H1 (cell line): ENCODE measurements around the gene IQCM.

Experiments used
- CHD1 ChIP-seq: IDR thresholded peaks from 2 replicates; pipeline ENCODE4 v1.6.1; 2012; ENCODE audit warnings: low read depth, low read length, improper control_type of control experiment
- CTCF ChIP-seq, 3 experiments: IDR thresholded peaks; 1 replicate in 2 of 3; 2 replicates in 1 of 3; pipeline versions ENCODE4 v1.5.1 to v1.6.1; 2011; ENCODE audit warnings: low read length in 3 of 3, mild to moderate bottlenecking in 3 of 3, inconsistent platforms in 2 of 3, low read depth in 1 of 3, moderate library complexity in 1 of 3; ENCODE audit not compliant: insufficient read depth in 1 of 3; ENCODE audit errors: control extremely low read depth in 1 of 3
- EP300 ChIP-seq, 2 experiments: IDR thresholded peaks; 1 replicate in 1 of 2; 2 replicates in 1 of 2; pipeline ENCODE4 v1.6.1; 2011 to 2012; ENCODE audit warnings: low read depth in 2 of 2, low read length in 2 of 2, mild to moderate bottlenecking in 2 of 2, borderline replicate concordance in 1 of 2, inconsistent platforms in 1 of 2, moderate library complexity in 1 of 2
- EZH2 ChIP-seq: fragments of 200-600 bp; sonication (generic); IDR thresholded peaks from 2 replicates; pipeline ENCODE4 v1.7.1; 2012; ENCODE audit warnings: low read depth, mild to moderate bottlenecking, moderate library complexity, low read length, inconsistent platforms; ENCODE audit not compliant: severe bottlenecking
- JUN ChIP-seq: IDR thresholded peaks from 2 replicates; pipeline ENCODE4 v1.6.1; 2011; ENCODE audit warnings: low read depth, mild to moderate bottlenecking, improper control_type of control experiment, low read length
- KDM5A ChIP-seq: fragments of 200-600 bp; IDR thresholded peaks from 2 replicates; pipeline ENCODE4 v1.7.1; 2012; ENCODE audit warnings: mild to moderate bottlenecking, low read length, inconsistent platforms, mixed read lengths
- NRF1 ChIP-seq: IDR thresholded peaks from 2 replicates; pipeline ENCODE4 v1.6.1; 2011; ENCODE audit warnings: mild to moderate bottlenecking, low read depth, low read length, improper control_type of control experiment
- POLR2A ChIP-seq, 2 experiments: IDR thresholded peaks; 1 replicate in 1 of 2; 2 replicates in 1 of 2; pipeline ENCODE4 v1.6.1; 2011; ENCODE audit warnings: low read depth in 2 of 2, low read length in 2 of 2, mild to moderate bottlenecking in 2 of 2; ENCODE audit errors: control extremely low read depth in 1 of 2
- POLR2AphosphoS5 ChIP-seq: IDR thresholded peaks from 2 replicates; pipeline ENCODE4 v1.6.1; 2011; ENCODE audit warnings: low read depth, low read length
- SP1 ChIP-seq: IDR thresholded peaks from 2 replicates; pipeline ENCODE4 v1.6.1; 2011; ENCODE audit warnings: low read depth, low read length
- TEAD4 ChIP-seq: IDR thresholded peaks from 2 replicates; pipeline ENCODE4 v1.6.1; 2012; ENCODE audit warnings: low read depth, low read length, inconsistent platforms, mixed read lengths

- TF ChIP-seq KDM5A: no peak
- TF ChIP-seq CHD1: no peak
- TF ChIP-seq JUN: no peak
- no peak for TF ChIP-seq POLR2AphosphoS5
- TF ChIP-seq NRF1: no peak
- no peak for TF ChIP-seq CTCF (IDR thresholded peaks at IDR 0.05; ENCODE audit: control extremely low read depth in 1 of 3, insufficient read depth in 1 of 3, low read depth in 1 of 3, low read length in 3 of 3)
- no peak for TF ChIP-seq SP1
- no peak for TF ChIP-seq POLR2A (IDR thresholded peaks at IDR 0.05; ENCODE audit: control extremely low read depth in 1 of 2, low read depth in 2 of 2, low read length in 2 of 2)
- TF ChIP-seq TEAD4: no peak
- no peak for TF ChIP-seq EP300 (IDR thresholded peaks at IDR 0.05; ENCODE audit: borderline replicate concordance in 1 of 2, low read depth in 2 of 2, low read length in 2 of 2)
- TF ChIP-seq EZH2: no peak
Observed at GRCh38 chr4:149716728-149717127, 98.9 kb downstream of the IQCM start.
